Activated gamma-delta T cell (primary cell): Measurements from ENCODE around the gene ZNF138.
"Not testable (repeated sequence)": the region's sequence is repeated elsewhere in the genome, so short reads cannot be mapped to it uniquely, and the experiment has no call there.

Source experiments
- DNase-seq: peaks from one replicate; lab custom pipeline; 2025; lab: John Stamatoyannopoulos, UW
- total RNA-seq, 2 donors: gene quantifications; one replicate each; lab custom pipeline; 2026; lab: John Stamatoyannopoulos, UW

Gene ZNF138
- 21.9 to 25.0 reads per million in 2 donors for total RNA-seq

DNA sequence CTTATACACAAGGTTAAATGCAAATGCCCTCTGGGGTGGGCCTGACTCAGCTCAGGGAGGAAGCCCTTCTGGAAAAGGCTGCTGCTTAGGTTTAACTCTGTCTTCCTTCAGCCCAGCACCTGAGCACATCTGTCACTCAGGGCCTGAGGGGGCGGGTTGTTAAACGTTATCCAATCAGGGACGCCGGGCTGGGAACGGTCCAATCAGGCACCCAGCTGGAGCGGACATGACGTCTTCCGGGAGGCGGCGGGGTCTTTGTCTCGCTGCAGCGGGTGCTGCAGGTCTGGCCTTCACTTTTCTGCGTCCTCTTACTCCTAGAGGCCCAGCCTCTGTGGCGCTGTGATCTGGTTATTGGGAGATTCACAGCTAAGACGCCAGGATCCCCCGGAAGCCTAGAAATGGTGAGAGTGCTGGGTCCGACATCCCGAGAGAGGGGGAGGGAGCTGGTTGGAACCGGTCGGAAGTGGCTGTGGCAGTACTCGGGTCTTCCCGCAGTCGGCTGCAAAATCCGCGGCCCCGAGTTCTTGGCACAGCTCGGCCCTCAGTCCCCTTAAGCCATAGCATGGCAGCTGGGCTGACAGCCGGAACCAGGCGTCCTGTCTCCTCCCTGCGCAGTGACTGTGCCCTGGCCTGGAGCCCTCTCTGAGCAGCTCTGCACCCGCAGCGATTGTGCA is at the start of gene ZNF138:
TSS of gene ZNF138 (plus strand) at position 258 of the 674 bp plus-strand sequence. CDS start at position 399, 141 bp downstream.
- peak; percentile 64 for DNase-seq

- DNase-seq, result no peak
Measured at GRCh38 chr7:64744680-64745079, 49.5 kb upstream of the ZNF138 start.

GRCh38 chr7:64747802-64748201 is 46.4 kb upstream of the ZNF138 start:
- DNase-seq, result no peak

DNA sequence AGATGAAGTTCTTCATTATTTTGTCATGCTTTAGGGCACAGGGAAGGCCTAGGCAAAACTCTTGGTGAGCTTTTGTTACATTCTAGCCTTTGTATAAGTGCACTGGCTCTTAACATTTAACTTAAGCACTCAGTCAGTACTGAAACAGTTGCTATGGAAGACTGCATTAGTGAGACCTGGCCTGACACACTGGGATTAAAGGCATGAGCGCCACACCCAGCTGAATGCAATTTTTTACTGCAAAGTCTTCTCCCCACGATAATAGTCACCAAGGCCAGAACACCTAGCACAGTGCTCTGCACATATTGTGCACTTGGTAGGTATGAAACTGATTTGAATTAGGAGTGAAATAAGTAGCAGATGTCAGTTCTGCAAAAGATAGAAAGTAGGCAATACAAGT is 41.2 kb upstream of the ZNF138 start:
- DNase-seq, result no peak

- no peak for DNase-seq
Measured at GRCh38 chr7:64755865-64756264, 38.4 kb upstream of the ZNF138 start.

DNA sequence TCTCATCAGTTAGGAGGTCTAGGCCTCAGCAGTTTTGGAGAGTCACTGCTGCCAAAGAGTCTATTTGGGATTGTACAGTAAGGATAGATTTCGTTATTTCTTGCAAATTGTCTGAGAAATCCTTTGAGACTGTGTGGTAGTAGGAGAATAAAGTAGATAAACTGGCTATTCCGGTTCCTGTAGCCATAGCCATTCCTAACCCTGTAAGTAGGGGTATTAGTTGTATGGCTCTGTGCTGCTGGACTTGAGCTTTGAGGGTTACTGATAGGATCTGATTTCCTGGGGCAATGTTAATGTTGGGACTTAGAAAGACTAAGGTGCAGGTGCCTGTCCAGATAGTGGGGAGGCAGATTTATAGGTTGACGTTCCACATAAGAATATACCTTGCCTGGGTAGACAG is 36.1 kb upstream of the ZNF138 start:
- no peak for DNase-seq

DNA sequence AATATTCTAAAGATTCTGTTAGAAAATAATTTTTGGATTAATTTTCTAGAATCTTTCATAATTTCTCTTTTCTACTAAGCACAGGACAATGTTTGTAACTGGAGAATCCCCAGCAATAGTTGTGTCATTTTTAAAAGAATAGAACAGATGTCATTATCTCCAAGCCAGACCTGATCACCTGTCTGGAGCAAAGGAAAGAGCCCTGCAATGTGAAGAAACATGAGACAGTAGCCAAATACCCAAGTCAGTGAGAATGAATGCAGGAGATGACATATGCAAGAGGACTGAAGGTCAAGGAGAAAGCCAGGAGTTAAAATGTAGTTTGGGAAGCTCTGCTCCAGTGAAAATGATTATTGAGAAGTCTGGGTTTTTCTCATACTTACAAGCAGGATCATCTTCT is 25.4 kb upstream of the ZNF138 start:
- DNase-seq, result no peak

DNA sequence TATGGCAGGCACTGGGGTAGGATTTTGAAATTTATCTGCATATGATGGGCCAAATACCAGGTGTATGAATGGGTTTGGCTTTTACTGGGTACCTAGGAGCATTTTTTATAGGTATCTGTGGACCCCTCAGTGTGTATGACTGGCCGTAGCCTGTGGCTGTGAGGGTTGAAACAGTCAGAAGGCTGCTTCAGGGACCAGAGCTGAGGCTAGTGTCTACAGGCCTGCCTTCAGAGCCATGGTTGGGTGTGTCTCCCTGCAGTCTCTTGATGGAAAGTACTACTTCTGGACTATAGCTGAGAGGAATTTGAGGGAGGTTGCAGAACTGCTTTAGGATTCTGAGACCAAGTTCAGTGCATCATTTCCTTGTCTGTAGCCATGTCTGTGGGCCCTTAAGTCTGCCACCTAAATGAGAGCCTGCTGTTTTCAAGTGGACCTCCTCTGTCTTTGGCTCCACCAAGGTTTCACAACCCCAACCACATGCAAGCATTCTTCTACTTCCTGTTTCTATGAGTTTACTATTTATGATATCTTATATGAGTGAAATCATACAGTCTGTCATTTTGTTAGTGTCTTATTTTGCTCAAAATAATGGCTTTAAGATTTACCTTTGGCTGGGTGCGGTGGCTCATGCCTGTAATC is 19.9 kb upstream of the ZNF138 start:
- DNase-seq, result no peak

GRCh38 chr7:64775289-64775688 is 18.9 kb upstream of the ZNF138 start:
- DNase-seq, result no peak

GRCh38 chr7:64784842-64785241 is 9.4 kb upstream of the ZNF138 start:
- DNase-seq, result not testable (repeated sequence)

- no peak for DNase-seq
Measured at GRCh38 chr7:64787295-64787694, 6.9 kb upstream of the ZNF138 start.

DNA sequence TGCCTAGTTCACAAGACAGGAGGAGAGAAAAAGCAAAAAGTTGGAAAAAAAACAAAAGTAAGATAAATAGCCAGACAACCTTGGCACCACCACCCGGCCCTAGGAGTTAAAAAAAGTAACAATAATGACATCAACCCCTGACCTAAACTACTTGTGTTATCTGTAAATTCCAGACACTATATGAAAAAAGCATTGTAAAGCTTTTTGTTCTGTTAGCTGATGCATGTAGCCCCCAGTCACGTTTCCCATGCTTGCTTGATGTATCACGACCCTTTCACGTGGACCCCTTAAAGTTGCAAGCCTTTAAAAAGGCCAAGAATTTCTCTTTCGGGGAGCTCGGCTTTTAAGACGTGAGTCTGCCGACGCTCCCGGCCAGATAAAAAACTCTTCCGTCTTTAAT is 5.0 kb upstream of the ZNF138 start:
- DNase-seq, result not testable (repeated sequence)

DNA sequence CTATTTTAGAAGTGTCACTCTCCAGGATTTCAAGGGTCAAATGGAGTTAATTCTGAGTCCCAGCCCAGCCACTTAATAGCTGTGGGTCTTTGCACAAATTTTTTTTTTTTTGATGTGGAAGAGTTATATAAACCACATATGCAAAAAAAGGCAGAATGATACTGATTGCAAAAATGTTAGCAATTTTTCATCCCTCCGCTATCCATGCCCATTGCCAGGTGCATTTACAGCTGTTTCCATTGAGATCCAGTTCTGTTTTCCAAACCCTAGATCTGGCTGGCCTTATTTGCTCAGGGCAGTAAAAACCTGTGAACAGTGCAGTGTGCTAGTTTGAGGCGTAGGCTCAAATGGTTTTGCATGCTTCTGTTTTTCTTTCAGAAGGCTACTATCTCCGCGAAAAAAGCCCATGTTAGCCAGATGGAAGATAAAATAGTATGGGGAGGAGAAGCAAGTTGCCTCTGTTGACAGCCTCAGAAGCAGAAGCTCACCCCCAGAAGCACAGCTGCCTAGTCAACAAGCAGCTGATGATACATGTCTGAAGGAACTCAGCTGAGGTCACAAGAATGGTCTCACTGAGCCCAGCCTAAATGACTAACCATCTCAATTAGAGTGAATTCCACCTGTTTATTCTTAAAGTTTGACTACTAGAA is 997 bp upstream of the ZNF138 start:
- no peak for DNase-seq

- no peak for DNase-seq
Measured at GRCh38 chr7:64795176-64795575, 948 bp downstream of the ZNF138 start.

DNA sequence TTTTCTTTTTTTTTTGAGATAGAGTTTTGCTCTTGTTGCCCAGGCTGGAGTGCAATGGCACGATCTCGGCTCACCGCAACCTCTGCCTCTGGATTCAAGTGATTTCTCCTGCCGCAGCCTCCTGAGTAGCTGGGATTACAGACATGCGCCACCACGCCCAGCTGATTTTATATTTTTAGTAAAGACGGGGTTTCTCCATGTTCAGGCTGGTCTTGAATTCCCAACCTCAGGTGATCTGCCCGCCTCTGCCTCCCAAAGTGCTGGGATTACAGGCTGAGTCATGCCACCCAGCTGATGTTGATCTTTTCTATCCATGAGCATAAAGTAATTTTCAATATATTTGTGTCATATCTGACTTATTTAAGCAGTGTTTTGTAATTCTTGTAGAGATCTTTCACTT is 4.9 kb downstream of the ZNF138 start:
- not testable (repeated sequence) for DNase-seq

- no peak for DNase-seq
Measured at GRCh38 chr7:64802699-64803098, 8.5 kb downstream of the ZNF138 start.

DNA sequence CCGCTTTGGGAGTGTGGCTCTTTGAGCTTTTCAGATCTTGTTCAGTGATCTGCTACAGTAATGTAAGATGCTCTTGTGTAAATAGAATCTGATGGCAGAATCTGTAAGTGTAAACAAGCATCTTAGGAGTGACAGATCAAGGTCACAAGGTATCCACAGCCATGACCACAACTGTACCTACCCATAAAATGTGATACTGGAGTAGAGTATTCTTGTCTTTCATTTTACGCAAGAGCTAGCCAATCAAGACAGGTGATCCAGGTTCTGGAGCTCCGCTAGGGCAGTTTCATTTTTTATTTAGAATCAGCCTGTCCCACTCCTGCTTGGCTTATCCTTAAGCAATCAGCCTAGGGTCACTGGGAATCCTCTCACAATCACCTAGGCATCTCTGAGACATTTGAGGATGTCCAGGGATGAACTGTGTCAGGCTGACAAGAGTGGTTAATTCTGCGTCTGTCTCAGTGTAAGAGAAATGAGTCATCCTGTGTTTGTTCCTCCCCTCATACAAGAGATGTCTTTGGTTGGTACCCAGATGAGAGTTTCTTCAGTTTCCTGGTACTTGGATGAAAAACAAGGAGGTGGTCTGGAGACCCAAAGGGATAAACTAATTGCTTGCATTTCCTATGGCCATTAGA is 13.6 kb downstream of the ZNF138 start:
- DNase-seq, result no peak

- DNase-seq, result no peak
Measured at GRCh38 chr7:64811767-64812166, 17.5 kb downstream of the ZNF138 start.

DNA sequence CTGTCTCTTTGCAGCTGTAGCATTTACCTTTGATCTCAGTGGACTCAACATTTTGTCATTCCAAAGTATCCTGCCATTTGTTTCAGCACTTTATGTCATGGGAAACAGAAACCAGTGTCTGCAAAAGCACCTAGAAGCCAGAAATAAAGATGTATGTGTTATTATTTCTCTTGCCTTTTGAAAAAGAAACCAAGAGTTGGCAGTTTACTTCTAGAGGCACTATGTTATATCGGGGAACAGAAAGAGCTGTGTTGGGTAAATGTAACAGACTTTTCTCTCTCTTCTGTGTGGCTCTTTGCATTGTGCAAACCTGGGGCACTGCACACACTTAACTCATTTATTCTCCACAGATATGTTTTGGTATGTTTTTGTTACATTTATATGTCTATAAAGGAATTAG is 36.7 kb downstream of the ZNF138 start:
- no peak for DNase-seq

DNA sequence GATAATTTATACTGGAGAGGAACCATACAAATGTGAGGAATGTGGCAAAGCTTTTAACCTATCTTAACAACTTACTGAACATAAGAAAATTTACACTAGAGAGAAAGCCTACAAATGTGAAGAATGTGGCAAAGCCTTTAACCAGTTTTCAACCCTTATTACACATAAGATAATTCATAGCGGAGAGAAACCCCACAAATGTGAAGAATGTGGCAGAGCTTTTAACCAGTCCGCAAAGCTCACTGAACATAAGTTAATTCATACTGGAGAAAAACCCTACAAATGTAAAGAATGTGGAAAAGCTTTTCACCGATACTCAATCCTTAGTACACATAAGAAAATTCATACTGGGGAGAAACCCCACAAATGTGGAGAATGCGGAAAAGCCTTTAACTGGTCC is 37.9 kb downstream of the ZNF138 start:
- DNase-seq, result no peak

- no peak for DNase-seq
Measured at GRCh38 chr7:64834989-64835388, 40.8 kb downstream of the ZNF138 start.

DNA sequence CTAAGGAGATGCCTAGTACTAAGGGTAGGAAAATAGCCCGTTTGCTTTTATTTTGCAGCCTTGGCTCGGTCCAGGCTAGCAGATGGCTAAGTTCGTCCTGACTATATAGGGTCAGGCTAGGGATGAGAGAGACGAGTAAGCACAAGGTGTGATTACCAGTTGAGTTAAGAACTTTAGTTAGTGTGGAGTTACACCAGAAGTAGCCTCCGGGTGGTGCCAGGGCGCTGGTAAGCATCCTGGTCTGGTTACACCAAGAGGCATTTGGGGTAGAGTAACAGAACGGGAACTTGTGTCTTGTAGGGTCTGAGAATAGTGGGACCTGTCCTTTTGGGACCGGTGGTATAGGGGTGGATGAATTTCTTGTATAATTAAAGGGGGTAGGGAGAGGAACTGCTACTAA is 41.6 kb downstream of the ZNF138 start:
- not testable (repeated sequence) for DNase-seq

GRCh38 chr7:64838051-64838450 is 43.8 kb downstream of the ZNF138 start:
- not testable (repeated sequence) for DNase-seq
